ENCODE results near the gene NOX5.

The NOX5 gene

DNA sequence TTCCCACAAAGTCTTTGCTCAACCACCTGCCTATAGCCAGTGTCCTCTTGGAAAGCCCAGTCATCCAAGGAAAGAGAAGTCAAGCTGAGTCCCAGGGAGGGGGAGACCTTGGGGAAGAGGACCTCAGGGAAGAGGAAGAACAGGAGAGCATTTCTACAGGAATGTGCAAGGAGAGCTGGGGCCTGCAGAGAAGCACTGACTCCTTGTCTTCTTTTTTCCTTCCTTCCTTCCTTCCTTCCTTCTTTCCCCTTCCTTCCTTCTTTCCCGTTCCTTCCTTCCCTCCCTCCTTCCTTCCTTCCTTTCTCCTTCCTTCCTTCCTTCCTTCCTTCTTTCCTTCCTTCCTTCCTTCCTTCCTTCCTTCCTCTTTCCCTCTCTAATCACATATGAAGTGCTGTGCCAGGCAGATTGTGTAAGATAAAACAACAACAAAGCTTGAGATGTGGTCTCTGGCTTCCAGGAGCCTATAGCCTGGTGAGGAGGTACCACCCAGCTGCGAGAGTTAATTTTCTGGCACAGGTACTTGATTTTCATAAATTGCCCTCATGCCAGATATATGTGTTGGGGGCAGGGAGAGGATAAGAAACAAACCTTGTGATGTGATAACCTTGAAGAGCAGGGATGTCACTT, 70.0 kb downstream of the NOX5 start:
- no peak for DNase-seq

DNA sequence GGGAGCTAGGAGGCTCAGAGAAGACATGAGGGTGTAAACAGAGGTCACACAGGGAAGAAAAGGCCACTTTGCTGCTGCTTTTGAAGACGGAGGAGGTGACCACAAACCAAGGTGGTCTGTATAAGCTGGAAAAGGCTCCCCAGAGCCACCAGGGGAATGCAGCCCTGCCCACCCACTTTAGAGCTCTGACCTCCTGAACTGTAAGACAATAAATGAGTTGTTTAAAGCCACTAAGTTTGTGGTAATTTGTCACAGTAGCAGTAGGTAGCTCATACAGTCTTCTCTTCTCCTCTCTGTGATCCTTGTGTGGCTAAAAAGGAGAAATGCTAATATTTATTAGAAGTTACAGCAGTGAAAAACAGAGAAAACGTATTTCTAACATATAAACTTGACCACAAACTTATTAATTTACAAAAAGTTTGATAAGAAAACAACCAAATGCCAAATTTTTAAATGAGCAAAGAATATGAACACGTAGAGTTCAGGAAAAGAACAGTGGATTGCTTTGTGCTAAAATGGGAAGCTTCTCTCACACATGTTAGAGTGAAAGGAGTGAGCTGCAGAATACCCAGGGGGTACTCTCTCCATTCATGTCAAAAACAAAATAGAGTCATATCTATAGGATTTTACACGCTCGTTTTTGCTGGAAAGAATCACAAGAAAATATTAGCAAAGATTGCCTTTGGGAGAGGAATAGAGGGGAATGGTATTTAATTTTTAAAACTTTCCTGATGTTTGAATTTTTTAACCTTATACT, 71.0 kb downstream of the NOX5 start:
- no peak for DNase-seq

DNA sequence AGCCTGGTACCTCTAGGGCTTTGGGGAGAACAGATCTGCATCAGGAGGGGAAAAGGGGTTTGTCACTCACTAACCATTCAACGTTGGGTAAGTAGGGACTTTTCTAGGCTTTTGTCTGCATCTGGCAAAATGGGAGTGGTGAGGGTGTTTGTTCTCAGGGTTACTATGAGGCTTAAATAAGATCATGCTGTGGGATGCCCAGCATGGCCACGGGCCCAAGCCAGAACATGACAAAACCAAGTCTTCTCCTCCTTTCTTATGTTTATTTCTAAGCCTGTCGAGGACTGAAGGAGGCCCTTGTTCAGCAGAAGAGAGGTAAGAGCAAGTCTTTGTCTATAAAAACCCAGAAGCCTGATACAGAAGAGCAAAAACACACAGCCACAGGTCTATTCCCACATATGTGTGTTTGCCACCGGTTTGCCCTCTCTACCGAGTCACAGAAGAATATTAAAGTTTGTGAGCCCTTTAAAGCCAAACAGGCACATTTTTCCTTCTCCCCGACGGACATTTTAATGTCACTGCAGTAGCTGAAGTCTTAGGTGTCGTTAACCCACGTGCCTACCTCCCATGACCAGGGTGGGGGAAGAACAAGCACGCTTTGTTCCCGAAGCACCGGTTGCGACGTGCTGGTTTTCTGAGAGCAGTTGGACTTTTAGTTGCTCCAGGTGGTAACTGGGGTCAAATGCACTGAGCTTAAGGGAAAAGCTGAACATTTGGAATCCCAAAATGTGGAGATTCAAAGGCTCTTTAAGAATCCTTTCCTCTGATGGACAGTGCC, 72.1 kb downstream of the NOX5 start:
- DNase-seq, result no peak

DNA sequence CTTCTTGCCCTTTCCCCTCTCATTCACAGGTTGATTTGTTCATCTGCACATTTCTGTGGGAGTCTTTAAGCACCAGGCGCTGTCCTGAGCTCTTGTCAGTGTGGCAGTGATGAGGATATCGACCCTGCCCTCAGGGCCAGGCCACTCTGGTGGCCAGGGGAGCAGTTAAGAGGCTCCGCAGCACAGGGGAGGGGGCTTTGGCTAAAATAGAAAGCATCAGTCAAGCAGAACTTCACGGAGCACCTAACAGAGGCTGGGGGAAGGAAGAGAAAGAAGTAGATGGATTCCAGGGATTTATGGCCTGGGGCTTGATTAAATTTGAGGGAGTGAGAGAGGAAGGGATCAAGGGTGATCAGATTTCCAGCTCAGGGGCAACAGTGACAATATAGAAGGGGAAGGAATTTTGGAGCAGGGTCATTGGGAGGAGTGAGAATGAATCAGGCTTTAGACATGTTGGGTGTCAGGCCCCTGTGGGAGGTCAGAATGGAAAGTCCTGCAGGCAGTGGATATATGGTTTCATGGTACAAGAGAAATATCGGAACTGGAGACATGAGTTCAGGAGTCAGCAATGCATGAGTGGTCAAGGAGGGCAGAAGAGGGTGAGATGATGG, 73.0 kb downstream of the NOX5 start:
- DNase-seq, result no peak

DNA sequence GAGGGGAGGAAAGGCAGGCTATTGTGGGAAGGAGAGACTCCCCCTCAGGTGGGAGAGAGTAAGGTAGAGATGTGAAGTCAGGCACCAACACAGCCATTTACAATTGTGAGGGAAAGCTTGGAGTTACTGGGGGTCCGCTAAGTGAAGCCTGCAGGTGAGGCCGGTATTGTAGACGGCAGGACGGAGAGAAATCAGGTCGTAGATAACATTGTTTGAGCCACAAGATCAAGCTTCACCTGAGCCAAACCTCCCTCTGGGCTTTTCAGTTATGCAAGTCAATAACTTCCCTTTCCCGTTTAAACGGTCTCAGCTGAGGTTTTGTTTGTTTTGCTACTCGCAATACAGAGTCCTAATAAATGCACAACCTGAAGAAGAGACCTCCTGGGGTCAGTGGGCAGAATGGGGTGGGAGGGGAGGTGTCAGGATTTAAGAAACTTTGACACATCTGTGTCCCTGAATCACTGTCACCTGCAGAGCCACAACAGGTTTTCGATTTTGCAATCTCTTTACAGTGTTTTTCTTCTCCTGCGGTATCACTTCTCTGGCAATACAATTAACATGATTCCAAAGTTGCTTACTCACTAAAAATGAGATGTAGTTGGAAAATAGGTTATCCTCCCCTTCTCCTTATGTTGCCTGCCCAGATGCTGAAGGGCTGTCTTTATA, 73.9 kb downstream of the NOX5 start:
- no peak for DNase-seq

DNA sequence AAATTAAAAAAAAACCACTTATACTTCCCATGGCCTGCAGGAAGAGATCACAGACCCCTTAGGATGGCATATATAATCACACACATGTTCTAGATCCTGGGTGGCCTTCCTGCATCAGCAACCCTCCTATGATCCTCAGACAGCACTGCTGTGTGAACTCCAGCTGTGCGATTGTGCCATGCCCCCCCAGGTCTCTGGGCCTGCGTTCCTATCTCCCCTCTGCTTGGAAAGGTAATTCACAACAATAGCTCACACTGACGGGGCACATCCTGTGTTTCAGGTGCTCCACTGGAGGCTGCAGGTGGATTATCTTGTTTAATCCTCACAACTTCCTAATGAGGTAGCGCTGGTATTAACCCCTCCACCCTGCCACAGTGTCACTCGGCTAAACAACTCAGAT, 74.8 kb downstream of the NOX5 start:
- no peak for DNase-seq

DNA sequence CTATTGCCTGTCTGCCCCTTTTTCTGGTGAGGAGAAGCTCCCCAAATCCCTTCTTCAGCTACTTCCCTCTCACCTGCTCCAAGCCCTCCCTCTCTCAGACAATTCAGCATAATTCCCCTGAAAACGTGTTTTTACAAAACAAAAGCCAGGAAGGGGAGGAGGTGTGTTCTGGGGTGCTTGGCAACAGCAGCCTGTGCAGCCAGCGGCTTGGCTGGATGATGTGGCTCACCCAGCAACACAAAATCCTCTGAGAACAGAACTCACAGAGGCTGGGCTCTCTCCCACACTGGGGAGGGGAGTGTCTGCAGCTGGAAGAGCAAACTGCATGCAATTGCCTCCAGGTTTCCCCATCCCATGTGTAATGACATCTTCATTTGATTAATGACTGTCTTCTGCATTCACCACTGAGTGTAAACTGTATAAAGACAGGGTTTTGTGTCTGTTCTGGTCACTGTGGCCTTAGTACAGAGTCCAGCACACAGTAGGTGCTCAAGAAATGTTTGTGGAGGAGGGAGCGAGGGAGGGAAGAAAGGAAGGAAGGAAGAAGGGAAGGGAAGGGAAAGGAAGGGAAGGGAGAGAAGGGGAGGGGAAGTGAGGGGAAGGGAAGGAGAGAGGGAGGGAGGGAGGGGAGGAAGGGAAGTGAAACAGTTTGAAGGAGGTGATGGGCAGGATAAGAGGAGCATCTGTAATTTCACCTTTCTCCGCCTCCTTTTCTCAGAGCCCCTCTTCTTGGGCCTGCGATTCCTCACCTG, 75.9 kb downstream of the NOX5 start:
- DNase-seq, result no peak

DNA sequence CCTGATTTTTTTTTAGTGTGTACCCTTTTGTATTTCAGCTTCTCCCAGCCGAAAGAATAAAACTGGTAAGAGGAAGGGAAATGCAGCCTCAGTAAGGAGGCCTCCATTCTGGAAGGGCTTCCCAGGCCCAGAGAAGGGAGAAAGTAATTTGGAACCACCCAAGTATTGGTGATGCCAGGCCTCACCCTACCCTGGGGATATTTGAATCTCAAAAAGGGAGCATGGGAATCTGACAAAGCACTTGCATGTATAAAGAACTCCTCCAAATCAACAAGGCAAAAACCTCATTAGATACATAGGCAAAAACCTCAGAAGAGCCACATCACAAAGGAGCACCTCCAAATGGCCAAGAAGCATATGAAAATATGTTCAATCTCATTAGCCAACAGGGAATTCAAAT, 77.2 kb downstream of the NOX5 start:
- no peak for DNase-seq

DNA sequence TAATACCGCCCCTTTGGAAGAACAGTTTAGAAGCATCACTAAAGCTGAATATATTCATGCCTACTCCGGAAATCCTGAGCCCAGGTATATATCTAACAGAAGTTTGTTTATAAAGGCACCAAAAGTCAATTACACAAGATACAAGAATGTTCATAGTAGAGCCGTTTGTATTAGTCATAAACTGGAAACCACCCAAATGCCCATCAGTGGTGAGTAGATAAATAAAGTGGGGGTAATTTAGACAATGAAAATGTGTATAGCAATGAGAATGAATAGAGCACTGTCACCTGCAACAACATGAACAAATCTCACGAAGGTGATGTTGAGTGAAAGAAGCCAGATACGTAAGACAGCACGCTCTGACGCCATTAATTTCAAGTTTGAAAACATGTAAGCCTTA, 77.7 kb downstream of the NOX5 start:
- DNase-seq, result no peak

DNA sequence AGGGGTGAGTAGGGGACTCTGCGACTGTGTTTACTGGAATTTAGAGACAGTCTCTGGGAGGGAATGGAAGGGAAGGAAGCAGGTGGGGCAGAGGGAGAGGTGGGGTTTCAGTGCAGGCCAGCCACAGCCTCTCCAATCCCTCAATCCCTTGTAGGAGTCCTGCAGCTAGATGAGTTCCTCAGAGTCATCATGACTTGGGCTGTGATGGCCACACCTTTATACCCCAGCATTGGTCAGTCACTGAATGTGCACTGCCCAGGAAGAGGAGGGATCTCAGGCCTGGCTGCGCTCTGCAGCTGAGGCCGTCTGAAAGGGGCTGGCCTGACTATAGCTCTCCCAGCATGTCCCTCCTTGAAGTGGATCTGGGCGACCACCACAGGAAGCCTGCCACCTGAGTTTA, 78.6 kb downstream of the NOX5 start:
- no peak for DNase-seq

DNA sequence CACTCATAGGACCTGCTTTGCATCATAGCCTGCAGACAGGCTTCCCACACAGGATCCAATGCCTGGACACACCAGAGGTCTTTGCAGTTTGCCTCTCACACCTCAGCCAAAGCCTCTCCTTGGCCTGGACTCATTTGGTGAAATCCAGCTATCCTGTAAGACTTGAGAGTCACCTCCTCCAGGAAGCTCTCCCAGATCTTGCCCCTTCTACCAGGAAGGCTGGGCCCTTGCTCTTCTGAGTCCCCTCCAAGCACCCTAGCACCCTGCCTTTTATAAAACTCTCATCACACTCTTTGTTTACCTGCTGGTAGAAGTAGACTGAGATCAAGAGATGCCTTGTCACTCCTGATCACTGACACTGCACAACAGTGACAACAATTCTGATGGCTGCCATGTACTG, 79.1 kb downstream of the NOX5 start:
- DNase-seq, result no peak

DNA sequence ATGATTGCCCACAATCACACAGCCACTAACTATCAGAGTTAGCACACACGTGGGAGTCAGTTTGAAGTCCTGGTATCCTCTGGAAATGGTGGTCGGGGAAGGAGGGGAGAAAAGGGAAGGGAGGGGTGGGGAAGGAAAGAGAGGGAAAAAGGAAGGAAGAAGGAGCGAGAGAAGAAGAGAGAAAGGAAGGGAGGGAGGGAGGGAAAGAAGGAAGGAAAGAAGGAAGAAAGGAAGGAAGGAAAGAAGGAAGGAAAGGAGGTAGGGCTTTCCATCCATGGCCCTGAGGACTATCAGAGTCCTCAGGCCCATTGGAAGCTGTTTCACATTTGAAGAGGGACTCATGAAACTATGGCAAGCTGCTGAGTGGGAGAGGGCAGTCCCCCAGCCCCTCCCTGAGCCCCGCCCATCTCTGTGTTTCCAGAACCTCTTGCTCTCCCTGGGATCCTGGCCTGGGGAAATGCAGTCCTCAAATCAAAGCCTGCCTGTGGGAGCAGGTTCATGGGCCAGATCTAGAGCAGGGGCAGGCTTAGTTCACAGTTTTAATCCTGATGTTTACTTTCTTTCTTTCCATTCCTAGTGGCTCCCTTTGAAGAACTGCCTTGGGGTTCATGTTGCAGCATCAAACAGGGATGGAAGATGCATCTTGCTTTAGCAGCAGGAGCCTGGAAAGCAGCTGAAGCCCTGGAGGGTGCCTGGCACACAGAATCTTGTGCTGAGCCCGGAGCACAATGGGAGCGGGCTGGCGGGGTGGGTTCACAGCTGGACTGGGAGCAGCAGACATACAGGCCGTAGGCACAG, 79.8 kb downstream of the NOX5 start:
- no peak for DNase-seq

DNA sequence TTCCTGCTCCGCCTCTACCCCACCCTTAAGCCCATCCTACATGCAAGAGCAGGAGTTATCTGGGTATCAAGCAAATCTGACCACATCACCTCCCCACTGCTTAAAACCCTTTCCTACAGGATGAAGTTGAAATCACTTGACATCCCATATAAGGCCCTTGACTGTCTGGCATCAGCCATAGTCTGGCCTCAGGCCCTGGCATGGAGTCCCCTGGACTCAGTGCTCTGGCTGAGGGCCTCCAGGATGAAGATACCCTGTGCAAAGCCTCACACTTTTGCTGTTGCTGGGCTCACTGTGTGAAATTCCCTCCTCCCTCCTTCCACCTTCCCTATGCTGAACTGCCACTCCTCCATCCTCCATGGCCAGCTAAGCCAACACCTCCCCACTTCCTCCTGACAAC, 80.8 kb downstream of the NOX5 start:
- no peak for DNase-seq

DNA sequence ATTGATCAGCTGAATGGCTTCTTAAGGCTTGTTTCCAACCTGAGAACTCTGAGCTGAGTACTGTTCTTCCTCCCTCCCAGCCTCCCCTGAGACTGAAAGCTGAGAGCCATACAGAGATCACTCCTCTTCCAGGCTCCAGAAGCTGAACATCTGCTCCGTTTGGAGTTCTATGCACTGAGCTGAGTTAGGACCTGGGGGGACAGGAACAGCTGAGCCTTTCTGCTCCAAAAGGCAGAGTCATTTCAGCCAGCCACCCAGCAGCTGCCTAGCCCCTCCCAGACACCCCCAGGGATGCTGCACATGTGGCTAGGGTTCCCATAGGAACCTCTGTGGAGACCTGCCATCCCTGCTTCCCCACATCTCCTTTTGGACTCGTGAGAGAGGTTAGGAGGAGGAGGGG, 81.7 kb downstream of the NOX5 start:
- DNase-seq, result no peak

DNA sequence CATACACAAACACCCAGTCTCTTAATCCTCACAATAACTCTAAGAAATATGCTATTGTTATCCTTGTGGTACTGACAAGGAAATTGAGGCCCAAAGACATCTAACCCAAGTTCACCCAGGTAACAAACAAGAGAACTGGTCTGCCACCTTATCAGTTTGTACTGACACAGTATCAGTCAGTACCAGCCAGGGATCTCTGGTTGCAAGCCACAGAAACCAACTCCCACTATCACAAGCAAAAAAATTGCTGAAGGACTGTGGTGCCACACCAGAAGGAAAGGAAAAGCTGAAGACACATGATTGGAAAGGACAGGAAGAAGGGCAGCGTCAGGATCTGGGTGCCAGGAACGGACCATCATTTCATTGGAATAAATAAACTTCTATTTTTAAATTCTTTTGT, 82.1 kb downstream of the NOX5 start:
- no peak for DNase-seq

DNA sequence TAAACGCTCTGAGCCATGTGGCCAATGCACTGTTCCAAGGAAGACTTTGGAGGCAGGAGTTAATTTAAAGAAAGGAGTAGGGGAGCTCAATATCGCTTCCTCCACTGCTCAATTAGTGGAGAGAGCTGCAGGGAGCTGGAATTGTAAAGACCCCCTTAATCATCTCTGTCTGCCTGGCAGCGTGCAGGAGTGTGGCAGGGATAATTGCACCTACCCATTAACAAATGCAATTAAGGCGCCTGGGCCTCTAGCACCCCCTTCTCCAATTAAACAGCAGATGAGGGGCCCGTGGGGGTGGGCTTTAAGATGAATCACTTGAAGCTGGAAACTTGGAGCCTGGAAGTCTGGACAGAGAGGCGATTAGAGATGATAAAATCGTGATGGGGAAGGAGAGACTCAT, 84.3 kb downstream of the NOX5 start:
- no peak for DNase-seq

DNA sequence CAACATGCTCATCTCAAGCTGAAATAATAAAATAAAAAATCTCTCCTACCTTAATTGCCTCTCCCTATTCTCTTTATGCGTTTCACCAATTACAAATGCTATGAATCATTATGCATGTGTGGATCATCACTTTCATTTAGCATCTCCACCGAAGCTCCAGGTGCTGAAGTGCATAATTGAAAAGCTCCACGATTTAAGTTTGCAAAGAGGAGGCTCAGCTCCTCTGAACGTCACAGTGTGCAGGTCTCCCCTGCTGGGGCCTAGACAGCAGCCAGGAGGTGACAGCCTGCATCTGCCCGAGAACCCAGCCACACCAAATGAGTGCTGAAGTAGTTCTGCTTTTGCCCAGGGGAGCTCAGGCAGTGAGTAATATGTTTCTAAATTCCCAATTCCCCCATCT, 85.4 kb downstream of the NOX5 start:
- DNase-seq, result no peak

DNA sequence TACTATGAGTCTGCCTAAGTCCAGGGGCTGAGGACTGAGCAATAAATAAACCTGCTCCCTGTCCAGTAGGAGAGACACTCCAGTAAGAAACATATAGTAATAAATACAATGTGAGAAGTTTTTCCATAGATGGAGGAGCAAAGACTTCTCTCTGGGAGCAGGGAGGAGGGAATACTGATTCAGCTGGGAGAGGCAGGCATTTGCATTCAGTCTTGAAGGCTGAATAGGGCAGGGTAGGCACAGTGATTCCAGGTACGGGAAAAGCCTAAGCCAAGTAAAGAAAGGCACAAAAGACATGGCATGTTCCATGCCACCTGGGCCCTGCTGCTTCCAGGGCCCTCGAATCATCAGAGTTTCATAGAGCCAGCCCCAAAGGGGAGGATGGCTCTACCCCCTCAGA, 86.3 kb downstream of the NOX5 start:
- no peak for DNase-seq

DNA sequence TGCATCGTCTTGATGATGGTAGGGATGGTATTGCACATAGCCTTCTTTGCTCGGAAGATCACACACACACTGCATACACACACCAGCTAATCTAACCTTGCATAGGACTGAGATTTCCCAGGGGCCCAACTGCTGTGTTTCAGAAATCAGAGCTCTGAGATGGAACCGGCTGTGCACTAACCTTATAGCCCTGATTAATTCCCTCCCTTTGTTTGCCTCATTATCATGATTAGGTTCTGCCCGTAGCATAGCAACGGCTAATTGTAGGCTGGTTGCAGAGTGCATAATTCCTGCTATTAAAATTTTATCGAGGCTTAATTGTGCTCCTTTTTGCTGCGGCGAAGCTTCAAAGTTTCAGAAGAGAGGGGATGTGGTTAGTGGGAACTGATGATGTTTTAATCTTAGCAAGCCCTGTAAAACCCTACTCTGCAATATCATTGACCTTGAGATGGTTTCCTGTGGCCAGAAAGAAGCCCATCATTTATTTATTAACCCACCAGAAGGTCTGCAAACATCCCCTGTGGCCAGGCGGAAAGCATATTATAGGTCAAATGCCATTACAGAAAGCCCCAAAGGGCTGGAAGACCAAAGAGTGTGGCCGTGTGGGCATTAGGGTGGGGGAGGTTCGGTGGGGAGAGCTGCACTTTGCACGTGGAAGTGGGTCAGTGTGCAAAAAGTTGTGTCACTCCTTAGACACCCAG, 89.7 kb downstream of the NOX5 start:
- no peak for DNase-seq

DNA sequence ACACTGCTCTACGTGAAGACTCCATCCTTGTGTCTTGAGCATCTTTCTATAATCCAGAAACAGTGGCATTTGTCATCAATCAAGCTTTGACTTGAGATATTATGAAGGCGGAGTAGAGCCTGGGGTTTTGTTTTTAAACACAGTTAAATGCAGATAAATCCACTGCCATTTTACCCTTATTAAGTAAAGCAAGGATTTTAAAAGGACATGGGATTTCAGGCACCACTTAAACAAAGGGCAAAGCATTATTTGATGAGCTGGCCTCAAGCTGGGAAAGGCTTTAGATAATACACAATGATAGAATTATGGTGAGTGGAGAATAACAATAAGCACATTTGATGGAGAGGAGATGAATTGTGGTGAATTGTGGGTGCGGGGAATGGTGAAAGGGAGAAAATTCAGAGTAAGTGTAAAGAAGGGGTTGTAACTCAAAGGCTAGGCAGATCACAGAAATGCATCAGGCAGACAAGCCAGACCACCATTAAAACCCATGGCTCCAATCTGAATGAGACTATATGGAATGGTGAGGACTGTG, 91.0 kb downstream of the NOX5 start:
- DNase-seq, result no peak

All from NCI-H2029 treated with DMSO at 0.1 percent for 48 hours (cell line).